Activated B cell treated with CpG ODN at 0.5 μM for 24 hours (primary cell): ENCODE results near the gene TRAF3. TPM values are rescaled to one million over a fixed set of nuclear protein-coding genes. Genes with fewer than 3 reads are reported as not detected.

Source experiments
- ATAC-seq: fragments of 200-7000 bp; cut with Tn5 transposase; one replicate; pipeline ENCODE4 v1.10.0; 2021; ENCODE audit warnings: low read depth, mild to moderate bottlenecking, moderate library complexity
- CTCF ChIA-PET: fragments of 350-600 bp; sonication (Branson Sonifier 250); formaldehyde crosslinking; loops from one replicate; lab custom pipeline; 2021; ENCODE audit warnings: antibody characterized with exemption; lab: Charles Lee
- POLR2A ChIA-PET: fragments of 350-600 bp; sonication (Branson Sonifier 250); formaldehyde crosslinking; loops from one replicate; lab custom pipeline; 2021; ENCODE audit warnings: antibody characterized with exemption; lab: Charles Lee
- DNase-seq: peaks from one replicate; pipeline ENCODE4 v3.0.0; 2022
- H3K27ac Mint-ChIP-seq: one replicate; pipeline ENCODE4 v1.8.0; 2020; ENCODE audit warnings: mixed read lengths
- H3K27me3 Mint-ChIP-seq: one replicate; pipeline ENCODE4 v1.8.0; 2021; ENCODE audit warnings: mixed read lengths
- H3K36me3 Mint-ChIP-seq: one replicate; pipeline ENCODE4 v1.8.0; 2021; ENCODE audit warnings: low read depth, mixed read lengths
- H3K4me1 Mint-ChIP-seq: one replicate; pipeline ENCODE4 v1.8.0; 2021; ENCODE audit warnings: mixed read lengths
- H3K4me3 Mint-ChIP-seq: one replicate; pipeline ENCODE4 v1.8.0; 2020; ENCODE audit warnings: mild to moderate bottlenecking, mixed read lengths
- H3K9me3 Mint-ChIP-seq: one replicate; pipeline ENCODE4 v1.8.0; 2020; ENCODE audit warnings: mixed read lengths
- intact Hi-C: fragments of 100-400 bp; cut with micrococcal nuclease; formaldehyde crosslinking; loops from one replicate; pipeline ENCODE4 v1.15.1; 2024
- total RNA-seq: library from RNA; stranded (reverse); gene quantifications from 2 replicates; pipeline ENCODE4 v1.2.3, GENCODE V29; 2022
- TF ChIP-seq, protein P1 (sequence below): fragments of 200-600 bp; IDR thresholded peaks from one replicate; pipeline ENCODE4 v1.8.0; 2022; ENCODE audit warnings: antibody characterized with exemption, mild to moderate bottlenecking

The TRAF3 gene
- total RNA-seq, 1 donor from 2014 or later, result 120 TPM

DNA sequence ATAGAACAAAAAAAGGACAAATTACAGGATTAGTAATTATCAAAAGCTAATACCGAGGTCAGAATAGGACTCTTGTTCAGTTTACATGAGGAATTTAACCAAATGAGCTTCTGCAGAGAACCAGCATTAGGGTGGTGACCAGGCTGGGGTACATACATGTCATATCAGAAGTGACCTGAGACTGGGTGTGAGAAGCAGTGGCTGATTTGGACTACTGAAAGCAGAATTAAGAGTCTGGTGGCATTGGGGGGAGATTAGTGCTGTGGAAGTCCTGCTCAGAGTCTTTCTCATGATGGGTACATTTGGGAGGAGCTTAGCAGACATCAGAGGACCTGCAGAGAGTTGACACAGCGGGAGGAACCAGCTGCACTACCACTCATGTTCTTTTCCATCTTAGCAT lies 21.7 kb downstream of the TRAF3 start:
- Mint-ChIP-seq H3K27me3 (no peaks in the 10 kb centered on the region), H3K36me3 (peaks cover 49% of the 10 kb centered on the region), H3K9me3 (no peaks in the 10 kb centered on the region), H3K4me1 (peaks cover 76% of the 10 kb centered on the region), H3K27ac (peak overlapping the region; percentile 78), H3K4me3 (peak overlapping the region; percentile 21)
- intact Hi-C loops, result loop anchor here (1.0 kb wide), 1 partner anchor 8 kb away; no protein-coding TSS in a partner anchor
- POLR2A ChIA-PET, result interaction anchor here (1.7 kb wide), 1 partner anchor 9 kb away, joined by 5 read pairs; no protein-coding TSS in a partner anchor
- DNase-seq (no peak), ATAC-seq (no peak)
- CTCF ChIA-PET, result no interaction called here
- TF ChIP-seq, protein P1, sequence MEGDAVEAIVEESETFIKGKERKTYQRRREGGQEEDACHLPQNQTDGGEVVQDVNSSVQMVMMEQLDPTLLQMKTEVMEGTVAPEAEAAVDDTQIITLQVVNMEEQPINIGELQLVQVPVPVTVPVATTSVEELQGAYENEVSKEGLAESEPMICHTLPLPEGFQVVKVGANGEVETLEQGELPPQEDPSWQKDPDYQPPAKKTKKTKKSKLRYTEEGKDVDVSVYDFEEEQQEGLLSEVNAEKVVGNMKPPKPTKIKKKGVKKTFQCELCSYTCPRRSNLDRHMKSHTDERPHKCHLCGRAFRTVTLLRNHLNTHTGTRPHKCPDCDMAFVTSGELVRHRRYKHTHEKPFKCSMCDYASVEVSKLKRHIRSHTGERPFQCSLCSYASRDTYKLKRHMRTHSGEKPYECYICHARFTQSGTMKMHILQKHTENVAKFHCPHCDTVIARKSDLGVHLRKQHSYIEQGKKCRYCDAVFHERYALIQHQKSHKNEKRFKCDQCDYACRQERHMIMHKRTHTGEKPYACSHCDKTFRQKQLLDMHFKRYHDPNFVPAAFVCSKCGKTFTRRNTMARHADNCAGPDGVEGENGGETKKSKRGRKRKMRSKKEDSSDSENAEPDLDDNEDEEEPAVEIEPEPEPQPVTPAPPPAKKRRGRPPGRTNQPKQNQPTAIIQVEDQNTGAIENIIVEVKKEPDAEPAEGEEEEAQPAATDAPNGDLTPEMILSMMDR, result no peak

DNA sequence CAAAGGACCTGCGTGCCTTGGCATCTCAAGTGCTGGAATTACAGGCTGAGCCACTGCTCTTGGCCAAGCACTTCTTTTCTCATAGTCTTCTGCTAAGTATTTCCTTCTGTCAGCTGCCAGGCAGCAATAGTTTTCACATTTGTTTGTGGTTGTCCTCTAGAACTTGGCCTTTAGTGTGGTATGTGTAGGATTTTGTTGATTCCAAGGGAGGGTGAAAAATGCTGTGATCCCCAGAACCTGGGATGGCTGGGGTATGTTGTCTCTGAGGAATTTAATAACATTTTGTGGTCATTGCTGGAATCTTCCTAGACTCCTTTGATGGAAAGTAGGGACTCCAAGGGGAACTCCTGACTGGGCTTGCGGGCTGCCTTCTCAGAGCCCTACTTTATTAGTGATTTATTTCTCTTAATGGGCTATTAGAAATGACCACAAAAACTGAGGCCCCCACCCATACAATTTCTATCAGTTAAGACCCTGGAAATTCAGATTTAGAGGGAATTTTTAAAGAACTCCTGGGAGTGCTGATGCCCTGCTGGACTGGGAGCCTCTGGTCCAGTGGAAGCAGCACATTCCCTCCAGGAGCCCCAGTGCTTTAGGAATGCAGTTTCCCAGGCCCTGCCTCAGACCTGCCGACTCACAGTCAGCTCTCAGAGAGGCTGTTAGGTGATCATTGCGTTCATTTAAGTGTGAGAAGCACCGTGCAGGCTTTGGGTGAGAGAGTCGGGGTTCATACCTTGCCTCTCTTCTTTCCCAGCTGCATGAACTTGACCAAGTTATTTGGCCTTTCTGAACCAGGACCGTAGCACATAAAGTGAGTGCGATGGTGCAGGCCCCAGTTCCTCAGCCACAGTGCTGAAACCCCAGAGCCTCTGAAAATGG lies 22.7 kb downstream of the TRAF3 start:
- DNase-seq (no peak), ATAC-seq (no peak)
- Mint-ChIP-seq H3K9me3 (no peaks in the 10 kb centered on the region), H3K27ac (peak overlapping the region; percentile 78), H3K4me3 (peak overlapping the region; percentile 21), H3K27me3 (no peaks in the 10 kb centered on the region), H3K36me3 (peaks cover 50% of the 10 kb centered on the region), H3K4me1 (peaks cover 73% of the 10 kb centered on the region)
- intact Hi-C loops, result loop anchor here (1.0 to 10.0 kb wide), 2 partner anchors 7 to 205 kb away; partner anchors contain the start of gene RCOR1
- POLR2A ChIA-PET, result interaction anchor here (1.7 kb wide), 1 partner anchor 8 kb away, joined by 5 read pairs; no protein-coding TSS in a partner anchor
- CTCF ChIA-PET, result no interaction called here
- TF ChIP-seq, protein P1, result no peak

DNA sequence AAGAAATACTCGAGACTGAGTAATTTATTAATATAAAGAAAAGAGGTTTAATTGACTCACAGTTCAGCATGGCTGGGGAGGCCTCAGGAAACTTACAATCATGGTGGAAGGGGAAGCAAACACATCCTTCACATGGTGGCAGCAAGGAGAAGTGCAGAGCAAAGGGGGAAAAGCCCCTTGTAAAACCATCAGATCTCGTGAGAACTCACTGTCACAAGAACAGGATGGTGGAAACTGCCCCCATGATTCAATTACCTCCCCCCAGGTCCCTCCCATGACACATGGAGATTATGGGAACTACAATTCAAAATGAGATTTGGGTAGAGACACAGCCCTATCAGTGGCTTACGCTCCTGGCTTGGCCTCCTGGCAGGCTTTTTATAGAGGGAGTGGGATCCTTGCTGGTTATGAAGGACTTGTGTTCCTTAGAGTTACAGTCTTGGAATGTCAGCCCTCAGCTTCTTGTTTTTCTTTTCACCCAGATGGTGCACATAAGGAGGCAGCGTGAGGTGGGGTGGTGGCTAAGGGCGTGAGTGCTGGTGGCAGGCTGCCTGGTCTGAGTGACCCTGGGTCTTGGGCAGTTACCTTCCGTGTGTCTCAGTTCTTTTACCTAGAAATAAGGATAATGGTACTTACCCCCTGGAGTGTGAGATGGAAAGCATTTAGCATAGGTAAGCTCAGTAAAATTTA lies 25.7 kb downstream of the TRAF3 start:
- no peaks in the 10 kb centered on the region for H3K27me3 Mint-ChIP-seq
- ATAC-seq (no peak), DNase-seq (no peak)
- peak overlapping the region; percentile 69 for H3K27ac Mint-ChIP-seq
- H3K9me3 Mint-ChIP-seq, result no peaks in the 10 kb centered on the region
- intact Hi-C loops, result loop anchor here (10.0 kb wide), 1 partner anchor 208 kb away; the partner anchor contains the start of gene RCOR1
- TF ChIP-seq, protein P1, result no peak
- ChIA-PET POLR2A (interaction anchor here (0.8 kb wide), 1 partner anchor 17 kb away, joined by 3 read pairs; no protein-coding TSS in a partner anchor), CTCF (no interaction called here)
- peaks cover 79% of the 10 kb centered on the region for H3K4me1 Mint-ChIP-seq
- peaks cover 42% of the 10 kb centered on the region for H3K36me3 Mint-ChIP-seq
- no peak overlapping the region for H3K4me3 Mint-ChIP-seq

DNA sequence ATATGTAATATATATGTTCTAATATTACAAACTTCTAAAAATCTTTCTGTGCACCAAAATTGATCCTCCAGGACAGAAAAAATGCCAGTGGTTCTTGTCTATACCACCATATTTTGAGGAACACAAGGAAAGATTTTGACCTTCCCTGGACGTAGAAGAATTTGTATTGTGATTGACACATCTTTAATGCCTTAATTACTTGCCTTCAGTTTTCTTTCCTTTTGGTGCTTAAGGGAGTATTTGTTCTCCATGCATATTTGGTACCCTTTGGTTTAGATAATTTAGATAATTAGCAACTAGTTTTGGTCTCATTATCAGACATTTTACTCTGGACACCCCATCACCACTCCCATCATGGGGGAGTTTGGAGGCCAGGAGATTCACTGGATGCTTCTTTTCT lies 27.6 kb downstream of the TRAF3 start:
- TF ChIP-seq, protein P1, result no peak
- Mint-ChIP-seq H3K9me3 (no peaks in the 10 kb centered on the region), H3K27ac (peak overlapping the region; percentile 83), H3K36me3 (peaks cover 32% of the 10 kb centered on the region), H3K4me1 (peaks cover 79% of the 10 kb centered on the region), H3K4me3 (peak overlapping the region; percentile 74), H3K27me3 (no peaks in the 10 kb centered on the region)
- ATAC-seq (no peak), DNase-seq (no peak)
- ChIA-PET POLR2A (no interaction called here), CTCF (no interaction called here)
- intact Hi-C loops, result loop anchor here (5.0 to 10.0 kb wide), 2 partner anchors 97 to 210 kb away; partner anchors contain the start of gene RCOR1
